HL-60/S4 treated with retinoic acid at 250 ng/mL for 4 days and 3 days (cell line): ENCODE data around the gene LGALS3.

ENCODE experiments used
- in situ Hi-C: fragments of 300-500 bp; cut with MboI; formaldehyde crosslinking; loops from 2 replicates; pipeline ENCODE4 v1.7.0; 2022; ENCODE audit warnings: low sequenced_read_pairs

LGALS3 gene

GRCh38 chr14:55111122-55111708 is 17.8 kb upstream of the LGALS3 start:
- in situ Hi-C loops, result no loop called here

GRCh38 chr14:55114720-55115119 is 14.3 kb upstream of the LGALS3 start:
- in situ Hi-C loops, result no loop called here

- in situ Hi-C loops, result no loop called here
Measured at GRCh38 chr14:55115460-55115859, 13.6 kb upstream of the LGALS3 start.

- in situ Hi-C loops, result no loop called here
Measured at GRCh38 chr14:55115861-55116245, 13.2 kb upstream of the LGALS3 start.

GRCh38 chr14:55116246-55117030 is 12.6 kb upstream of the LGALS3 start:
- in situ Hi-C loops, result no loop called here

- in situ Hi-C loops, result no loop called here
Measured at GRCh38 chr14:55117803-55118441, 11.1 kb upstream of the LGALS3 start.

- in situ Hi-C loops, result no loop called here
Measured at GRCh38 chr14:55118761-55119160, 10.3 kb upstream of the LGALS3 start.

- in situ Hi-C loops, result no loop called here
Measured at GRCh38 chr14:55120571-55121495, 8.2 kb upstream of the LGALS3 start.

- in situ Hi-C loops, result no loop called here
Measured at GRCh38 chr14:55121628-55122439, 7.2 kb upstream of the LGALS3 start.

GRCh38 chr14:55122440-55122986 is 6.5 kb upstream of the LGALS3 start:
- in situ Hi-C loops, result no loop called here

GRCh38 chr14:55123101-55123500 is 6.0 kb upstream of the LGALS3 start:
- in situ Hi-C loops, result no loop called here

- in situ Hi-C loops, result no loop called here
Measured at GRCh38 chr14:55123852-55124639, 5.0 kb upstream of the LGALS3 start.

GRCh38 chr14:55124774-55125386 is 4.2 kb upstream of the LGALS3 start:
- in situ Hi-C loops, result no loop called here

- in situ Hi-C loops, result no loop called here
Measured at GRCh38 chr14:55125403-55125802, 3.6 kb upstream of the LGALS3 start.

GRCh38 chr14:55126034-55126433 is 3.0 kb upstream of the LGALS3 start:
- in situ Hi-C loops, result no loop called here

GRCh38 chr14:55126932-55127459 is 2.1 kb upstream of the LGALS3 start:
- in situ Hi-C loops, result no loop called here

- in situ Hi-C loops, result no loop called here
Measured at GRCh38 chr14:55127460-55127951, 1.5 kb upstream of the LGALS3 start.

GRCh38 chr14:55128386-55129085 is 516 bp upstream of the LGALS3 start:
- in situ Hi-C loops, result no loop called here
